H9 (cell line): Measurements from ENCODE around the gene INTS12. TPM values are rescaled to one million over a fixed set of nuclear protein-coding genes. Genes with fewer than 3 reads are reported as not detected.

Source experiments
- DNase-seq: peaks from one replicate; pipeline ENCODE4 v3.0.0-alpha.2; 2017
- H2AFZ ChIP-seq: one replicate; pipeline ENCODE4 v1.6.1; 2013; ENCODE audit warnings: mild to moderate bottlenecking, low read length, control low read depth, moderate library complexity
- H2AK5ac ChIP-seq: 2 replicates; pipeline ENCODE4 v1.6.1; 2013; ENCODE audit warnings: low read length, control low read depth, mixed read lengths; ENCODE audit not compliant: insufficient read length
- H2BK120ac ChIP-seq: one replicate; pipeline ENCODE4 v1.6.1; 2013; ENCODE audit warnings: low read depth, mild to moderate bottlenecking, low read length, control low read depth, inconsistent platforms; ENCODE audit not compliant: poor library complexity, severe bottlenecking
- H2BK12ac ChIP-seq: 2 replicates; pipeline ENCODE4 v1.6.1; 2013; ENCODE audit warnings: low read length, control low read depth, mixed read lengths, low read depth; ENCODE audit not compliant: insufficient read length
- H2BK15ac ChIP-seq: 2 replicates; pipeline ENCODE4 v1.6.1; 2013; ENCODE audit warnings: low read depth, low read length, control low read depth
- H2BK20ac ChIP-seq: one replicate; pipeline ENCODE4 v1.6.1; 2013; ENCODE audit warnings: low read depth, mild to moderate bottlenecking, low read length, control low read depth, inconsistent platforms; ENCODE audit not compliant: poor library complexity, severe bottlenecking
- H2BK5ac ChIP-seq: 2 replicates; pipeline ENCODE4 v1.6.1; 2013; ENCODE audit warnings: low read length, control low read depth, mixed read lengths; ENCODE audit not compliant: insufficient read length
- H3K14ac ChIP-seq: 2 replicates; pipeline ENCODE4 v1.6.1; 2013; ENCODE audit warnings: low read length, control low read depth; ENCODE audit not compliant: insufficient read depth
- H3K18ac ChIP-seq: 2 replicates; pipeline ENCODE4 v1.6.1; 2013; ENCODE audit warnings: low read depth, mild to moderate bottlenecking, mixed read lengths, low read length, control low read depth; ENCODE audit not compliant: insufficient read length
- H3K23ac ChIP-seq: 2 replicates; pipeline ENCODE4 v1.6.1; 2013; ENCODE audit warnings: low read length, control low read depth, mixed read lengths, low read depth; ENCODE audit not compliant: insufficient read length
- H3K23me2 ChIP-seq: 2 replicates; pipeline ENCODE4 v1.6.1; 2013; ENCODE audit warnings: low read depth, mild to moderate bottlenecking, mixed read lengths, low read length, control low read depth; ENCODE audit not compliant: insufficient read length, poor library complexity, severe bottlenecking
- H3K27ac ChIP-seq: 2 replicates; pipeline ENCODE4 v1.5.1; 2013; ENCODE audit warnings: low read length, control low read depth, mixed read lengths, low read depth; ENCODE audit not compliant: insufficient read length
- H3K27me3 ChIP-seq: 2 replicates; pipeline ENCODE4 v1.6.1; 2013; ENCODE audit warnings: low read length, control low read depth, inconsistent platforms; ENCODE audit not compliant: insufficient read depth
- H3K4ac ChIP-seq: 2 replicates; pipeline ENCODE4 v1.6.1; 2013; ENCODE audit warnings: low read depth, mild to moderate bottlenecking, control low read depth, inconsistent platforms, low read length, moderate library complexity
- H3K4me1 ChIP-seq: 2 replicates; pipeline ENCODE4 v1.6.1; 2013; ENCODE audit warnings: low read length, control low read depth, inconsistent platforms; ENCODE audit not compliant: insufficient read depth
- H3K4me2 ChIP-seq: 2 replicates; pipeline ENCODE4 v1.6.1; 2013; ENCODE audit warnings: low read length, control low read depth, mixed read lengths; ENCODE audit not compliant: insufficient read length, insufficient read depth
- H3K56ac ChIP-seq: 2 replicates; pipeline ENCODE4 v1.6.1; 2013; ENCODE audit warnings: low read depth, mild to moderate bottlenecking, mixed read lengths, low read length, control low read depth; ENCODE audit not compliant: insufficient read length
- H3K79me1 ChIP-seq: 2 replicates; pipeline ENCODE4 v1.6.1; 2013; ENCODE audit warnings: low read depth, mild to moderate bottlenecking, moderate library complexity, low read length, control low read depth, inconsistent platforms; ENCODE audit not compliant: insufficient read depth, poor library complexity, severe bottlenecking
- H3K79me2 ChIP-seq: 2 replicates; pipeline ENCODE4 v1.6.1; 2013; ENCODE audit warnings: low read length, control low read depth, inconsistent platforms; ENCODE audit not compliant: insufficient read depth
- H3K9ac ChIP-seq: 2 replicates; pipeline ENCODE4 v1.6.1; 2013; ENCODE audit warnings: low read length, control low read depth, mixed read lengths; ENCODE audit not compliant: insufficient read length; ENCODE audit errors: extremely low read depth
- H3K9me3 ChIP-seq: one replicate; pipeline ENCODE4 v1.6.1; 2013; ENCODE audit warnings: low read depth, low read length, inconsistent platforms; ENCODE audit not compliant: control insufficient read depth
- H3T11ph ChIP-seq: one replicate; pipeline ENCODE4 v1.6.1; 2013; ENCODE audit warnings: mild to moderate bottlenecking, low read length, control low read depth, inconsistent platforms
- H4K20me1 ChIP-seq: one replicate; pipeline ENCODE4 v1.6.1; 2013; ENCODE audit not compliant: control insufficient read depth, insufficient read length, insufficient read depth
- H4K5ac ChIP-seq: 2 replicates; pipeline ENCODE4 v1.6.1; 2013; ENCODE audit warnings: low read depth, mild to moderate bottlenecking, mixed read lengths, low read length, control low read depth; ENCODE audit not compliant: insufficient read length
- H4K8ac ChIP-seq: replicated peaks from 2 replicates; pipeline ENCODE4 v1.6.1; 2013; ENCODE audit warnings: low read length, control low read depth, mixed read lengths, low read depth; ENCODE audit not compliant: insufficient read length
- H4K91ac ChIP-seq: 2 replicates; pipeline ENCODE4 v1.6.1; 2013; ENCODE audit warnings: low read depth, mild to moderate bottlenecking, moderate library complexity, mixed read lengths, low read length, control low read depth; ENCODE audit not compliant: insufficient read length
- H3K27ac Mint-ChIP-seq, 3 experiments: 2 replicates in 2 of 3; 3 replicates in 1 of 3; pipeline ENCODE4 v1.8.0; 2020 to 2021; ENCODE audit warnings: mixed read lengths in 3 of 3, mild to moderate bottlenecking in 1 of 3, moderate library complexity in 1 of 3
- H3K27me3 Mint-ChIP-seq: 2 replicates; pipeline ENCODE4 v1.8.0; 2021; ENCODE audit warnings: low read depth, mild to moderate bottlenecking, moderate library complexity, mixed read lengths
- H3K36me3 Mint-ChIP-seq, 3 experiments: 2 replicates in 2 of 3; 3 replicates in 1 of 3; pipeline ENCODE4 v1.8.0; 2020 to 2021; ENCODE audit warnings: low read depth in 3 of 3, mixed read lengths in 3 of 3; ENCODE audit not compliant: insufficient read depth in 1 of 3
- H3K4me1 Mint-ChIP-seq, 2 experiments: 2 replicates each; pipeline ENCODE4 v1.8.0; 2020; ENCODE audit warnings: mixed read lengths in 2 of 2
- H3K4me3 Mint-ChIP-seq, 2 experiments: 2 replicates in 1 of 2; 3 replicates in 1 of 2; pipeline ENCODE4 v1.8.0; 2020 to 2021; ENCODE audit warnings: mild to moderate bottlenecking in 2 of 2, mixed read lengths in 2 of 2, moderate library complexity in 1 of 2
- H3K9me3 Mint-ChIP-seq, 2 experiments: 2 replicates in 1 of 2; 3 replicates in 1 of 2; pipeline ENCODE4 v1.8.0; 2020; ENCODE audit warnings: mild to moderate bottlenecking in 2 of 2, mixed read lengths in 2 of 2, moderate library complexity in 1 of 2
- WGBS: extraction: QIAGEN DNeasy Blood & Tissue Kit; methylation state at CpG from one replicate; pipeline ENCODE4 v1.1.7; 2013; ENCODE audit warnings: missing lambda C conversion rate, low lambda C conversion rate, mixed read lengths; ENCODE audit not compliant: insufficient read length; ENCODE audit errors: extremely low coverage; 5-methylcytosine and 5-hydroxymethylcytosine counted together
- total RNA-seq: library from RNA; stranded (reverse); gene quantifications from 2 replicates; pipeline ENCODE4 v1.2.1, GENCODE V29; 2021
- TF ChIP-seq, protein P1 (sequence below): fragments of 200-600 bp; sonication (generic); conservative IDR thresholded peaks from 3 replicates; pipeline ENCODE4 v1.8.0; 2021; ENCODE audit warnings: antibody characterized with exemption, mild to moderate bottlenecking

INTS12 gene
- total RNA-seq, 1 experiment from 2014 or later: 15.6 TPM

DNA sequence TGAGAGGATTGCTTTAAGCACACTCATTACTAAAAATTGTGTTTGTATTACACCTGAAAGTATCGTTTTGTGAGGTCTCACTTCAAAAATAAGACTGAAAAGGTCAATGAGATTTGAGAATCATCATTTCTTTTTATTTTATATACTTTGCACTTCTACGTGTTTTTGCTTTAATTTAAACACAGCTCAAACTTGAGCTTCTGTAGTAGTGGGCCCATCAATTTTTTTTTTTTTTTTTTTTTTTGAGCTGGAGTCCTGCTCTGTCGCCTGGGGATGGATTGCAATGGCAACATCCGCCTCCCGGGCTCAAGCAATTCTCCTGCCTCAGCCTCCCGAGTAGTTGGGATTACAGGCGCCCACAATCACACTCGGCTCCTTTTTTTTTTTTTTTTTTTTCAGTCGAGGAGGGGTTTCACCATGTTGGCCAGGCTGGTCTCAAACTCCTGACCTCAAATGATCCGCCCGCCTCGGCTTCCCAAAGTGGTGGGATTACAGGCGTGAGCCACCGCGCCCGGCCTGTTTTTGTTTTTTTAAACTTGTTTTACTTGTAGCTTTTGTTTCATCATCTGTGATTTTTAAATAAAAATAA lies 1.6 kb upstream of the INTS12 start:
- H3K4ac ChIP-seq: no peak overlapping the region
- no CpG with 5 or more reads among the region's 16 CpGs for WGBS
- no peak overlapping the region for H3K9ac ChIP-seq
- H4K8ac ChIP-seq: no peak overlapping the region
- no peaks in the 10 kb centered on the region for H3K27me3 ChIP-seq
- H4K91ac ChIP-seq: no peak overlapping the region
- peak overlapping the region in 1 of 3 experiments; percentile 17; a peak in 1 of 7 replicates for H3K27ac Mint-ChIP-seq
- H4K20me1 ChIP-seq: no peaks in the 10 kb centered on the region
- no peaks in the 10 kb centered on the region for H3K4me1 ChIP-seq
- H3K9me3 Mint-ChIP-seq: no peaks in the 10 kb centered on the region; a peak in 1 of 5 replicates
- no peak overlapping the region for H2BK12ac ChIP-seq
- TF ChIP-seq, protein P1, sequence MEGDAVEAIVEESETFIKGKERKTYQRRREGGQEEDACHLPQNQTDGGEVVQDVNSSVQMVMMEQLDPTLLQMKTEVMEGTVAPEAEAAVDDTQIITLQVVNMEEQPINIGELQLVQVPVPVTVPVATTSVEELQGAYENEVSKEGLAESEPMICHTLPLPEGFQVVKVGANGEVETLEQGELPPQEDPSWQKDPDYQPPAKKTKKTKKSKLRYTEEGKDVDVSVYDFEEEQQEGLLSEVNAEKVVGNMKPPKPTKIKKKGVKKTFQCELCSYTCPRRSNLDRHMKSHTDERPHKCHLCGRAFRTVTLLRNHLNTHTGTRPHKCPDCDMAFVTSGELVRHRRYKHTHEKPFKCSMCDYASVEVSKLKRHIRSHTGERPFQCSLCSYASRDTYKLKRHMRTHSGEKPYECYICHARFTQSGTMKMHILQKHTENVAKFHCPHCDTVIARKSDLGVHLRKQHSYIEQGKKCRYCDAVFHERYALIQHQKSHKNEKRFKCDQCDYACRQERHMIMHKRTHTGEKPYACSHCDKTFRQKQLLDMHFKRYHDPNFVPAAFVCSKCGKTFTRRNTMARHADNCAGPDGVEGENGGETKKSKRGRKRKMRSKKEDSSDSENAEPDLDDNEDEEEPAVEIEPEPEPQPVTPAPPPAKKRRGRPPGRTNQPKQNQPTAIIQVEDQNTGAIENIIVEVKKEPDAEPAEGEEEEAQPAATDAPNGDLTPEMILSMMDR: no peak
- H3K14ac ChIP-seq: no peak overlapping the region
- H3K4me3 Mint-ChIP-seq: peak overlapping the region; percentile 97
- peaks cover 7% of the 10 kb centered on the region for H3K23me2 ChIP-seq
- H2BK20ac ChIP-seq: no peak overlapping the region
- no peak overlapping the region for H3K27ac ChIP-seq
- no peak overlapping the region for H2AFZ ChIP-seq
- H2AK5ac ChIP-seq: no peak overlapping the region
- no peak overlapping the region for H3T11ph ChIP-seq
- H3K56ac ChIP-seq: no peak overlapping the region
- peaks cover 0 to 1% (median 0%) of the 10 kb centered on the region in 3 experiments; a peak in 2 of 7 replicates for H3K36me3 Mint-ChIP-seq
- H3K18ac ChIP-seq: no peak overlapping the region
- no peak overlapping the region for H2BK15ac ChIP-seq
- H3K79me1 ChIP-seq: no peaks in the 10 kb centered on the region
- H3K4me1 Mint-ChIP-seq: peaks cover 10% of the 10 kb centered on the region in 2 experiments
- no peaks in the 10 kb centered on the region for H3K9me3 ChIP-seq
- no peak overlapping the region for H4K5ac ChIP-seq
- no peak overlapping the region for H2BK120ac ChIP-seq
- H3K4me2 ChIP-seq: peak overlapping the region; percentile 94
- no peak for DNase-seq
- H3K27me3 Mint-ChIP-seq: no peaks in the 10 kb centered on the region
- H3K23ac ChIP-seq: no peak overlapping the region
- H3K79me2 ChIP-seq: no peaks in the 10 kb centered on the region; the same call in 1 of the 2 replicates
- H2BK5ac ChIP-seq: no peak overlapping the region
